Bronchial epithelial cell (primary cell): ENCODE results near the gene GALNT14. TPM values are rescaled to one million over a fixed set of nuclear protein-coding genes. Genes with fewer than 3 reads are reported as not detected.

ENCODE experiments used
- DNase-seq: peaks from one replicate; pipeline ENCODE4 v3.0.0-alpha.2; 2010; ENCODE audit warnings: low read depth
- FAIRE-seq: peaks from 2 replicates; lab custom pipeline; 2011; peaks lifted over from hg19 to GRCh38; lab: Jason Lieb, UNC
- H3K27me3 ChIP-seq: 2 replicates; pipeline ENCODE4 v1.5.1; 2011; ENCODE audit warnings: low read length; ENCODE audit not compliant: control insufficient read depth, insufficient read depth
- H3K36me3 ChIP-seq: 2 replicates; pipeline ENCODE4 v1.5.1; 2011; ENCODE audit warnings: low read length; ENCODE audit not compliant: control insufficient read depth, insufficient read depth
- H3K4me3 ChIP-seq: 2 replicates; pipeline ENCODE4 v1.5.1; 2011; ENCODE audit warnings: mild to moderate bottlenecking, low read depth, low read length, control low read depth
- CTCF ChIP-seq: IDR thresholded peaks from 2 replicates; pipeline ENCODE4 v1.5.1; 2011; ENCODE audit warnings: mild to moderate bottlenecking, moderate library complexity, low read length, control low read depth, inconsistent platforms; ENCODE audit not compliant: insufficient read depth, severe bottlenecking
- total RNA-seq: library from RNA; depleted of rRNA; stranded (reverse); fragments of >200 nt; gene quantifications from 2 replicates; pipeline ENCODE4 v1.2.1, GENCODE V29; 2014

The GALNT14 gene
- total RNA-seq, 1 donor from 2014 or later, result 12.4 TPM

- FAIRE-seq (peak; percentile 7), DNase-seq (no peak)
- H3K27me3 ChIP-seq, result no peaks in the 10 kb centered on the region
- H3K4me3 ChIP-seq, result no peak overlapping the region
- no peaks in the 10 kb centered on the region for H3K36me3 ChIP-seq
- no peak for TF ChIP-seq CTCF
Observed at GRCh38 chr2:30958918-30959265, 179.3 kb downstream of the GALNT14 start.

- H3K27me3 ChIP-seq, result no peaks in the 10 kb centered on the region
- TF ChIP-seq CTCF, result no peak
- no peaks in the 10 kb centered on the region for H3K36me3 ChIP-seq
- FAIRE-seq (peak; percentile 13), DNase-seq (no peak)
- no peak overlapping the region for H3K4me3 ChIP-seq
Observed at GRCh38 chr2:30958193-30958917, 179.9 kb downstream of the GALNT14 start.

GRCh38 chr2:30957591-30957990, 180.6 kb downstream of the GALNT14 start:
- H3K4me3 ChIP-seq, result no peak overlapping the region
- no peak for TF ChIP-seq CTCF
- FAIRE-seq (no peak), DNase-seq (no peak)
- no peaks in the 10 kb centered on the region for H3K36me3 ChIP-seq
- H3K27me3 ChIP-seq, result no peaks in the 10 kb centered on the region

- Histone ChIP-seq H3K27me3 (no peaks in the 10 kb centered on the region), H3K4me3 (no peak overlapping the region), H3K36me3 (no peaks in the 10 kb centered on the region)
- peak; percentile 28 for FAIRE-seq
- DNase-seq, result no peak
- TF ChIP-seq CTCF, result no peak
Observed at GRCh38 chr2:30956995-30957394, 181.2 kb downstream of the GALNT14 start.

GRCh38 chr2:30955516-30956132, 182.6 kb downstream of the GALNT14 start:
- FAIRE-seq (peak; percentile 68), DNase-seq (no peak)
- H3K36me3 ChIP-seq, result no peaks in the 10 kb centered on the region
- no peak for TF ChIP-seq CTCF
- no peaks in the 10 kb centered on the region for H3K27me3 ChIP-seq
- no peak overlapping the region for H3K4me3 ChIP-seq
